K562 (cell line): ENCODE measurements around the gene MLN. TPM values are rescaled to one million over a fixed set of nuclear protein-coding genes. Genes with fewer than 3 reads are reported as not detected.

ENCODE experiments used
- ATAC-seq: fragments of 200-7000 bp; cut with Tn5 transposase; 3 replicates; pipeline ENCODE4 v1.9.1; 2020; ENCODE audit warnings: moderate library complexity
- BruUV-seq: library from RNA; stranded (reverse); fragments of 400-500 nt; replicated peaks from 2 replicates; lab custom pipeline; 2021; lab: Mats Ljungman, UMichigan
- CTCF ChIA-PET: fragments of 300-600 bp; formaldehyde crosslinking; extraction: SDS; loops from one replicate; lab custom pipeline; 2021; ENCODE audit warnings: low intra/inter-chr PET ratio; lab: Yijun Ruan, JAX
- POLR2A ChIA-PET: fragments of 300-600, 350-650 bp; sonication (Branson Sonifier 250); formaldehyde crosslinking; extraction: SDS; loops from one replicate; lab custom pipeline; 2021; ENCODE audit warnings: antibody characterized with exemption, inconsistent platforms; lab: Yijun Ruan, JAX
- DNase-seq, 4 experiments: peaks; one replicate each; pipeline versions ENCODE4 v3.0.0 to v3.0.0-alpha.2; 2011 to 2018; ENCODE audit warnings: low spot score in 3 of 4, mixed read lengths in 3 of 4; ENCODE audit errors: extremely low read depth in 1 of 4
- FAIRE-seq: peaks from 2 replicates; lab custom pipeline; 2011; peaks lifted over from hg19 to GRCh38; lab: Jason Lieb, UNC
- H2AFZ ChIP-seq: 2 replicates; pipeline ENCODE4 v1.6.0; 2011; ENCODE audit warnings: low read depth, low read length, control low read depth, inconsistent platforms
- H3K27ac ChIP-seq: fragments of 200-600 bp; 3 replicates; pipeline ENCODE4 v1.8.0; 2011; ENCODE audit warnings: low read depth, mild to moderate bottlenecking, control low read depth, inconsistent platforms, low read length, moderate library complexity, mixed read lengths; ENCODE audit errors: extremely low read depth
- H3K27me3 ChIP-seq, 2 experiments: fragments of 300-600 bp in 1 of 2; 2 replicates in 1 of 2; 3 replicates in 1 of 2; pipeline versions ENCODE4 v1.6.0 to v1.8.0; 2011; ENCODE audit warnings: inconsistent platforms in 2 of 2, low read length in 2 of 2, mild to moderate bottlenecking in 1 of 2, mixed read lengths in 1 of 2, moderate library complexity in 1 of 2; ENCODE audit not compliant: control insufficient read depth in 2 of 2, insufficient read depth in 2 of 2
- H3K36me3 ChIP-seq: fragments of 300-600 bp; 3 replicates; pipeline ENCODE4 v1.8.0; 2011; ENCODE audit warnings: mild to moderate bottlenecking, low read length, inconsistent platforms; ENCODE audit not compliant: control insufficient read depth, insufficient read depth
- H3K4me1 ChIP-seq, 2 experiments: fragments of 200-600 bp in 1 of 2; replicated peaks in 1 of 2; 2 replicates in 1 of 2; 3 replicates in 1 of 2; pipeline versions ENCODE4 v1.5.1 to v1.8.0; 2011; ENCODE audit warnings: inconsistent platforms in 2 of 2, low read length in 2 of 2, mild to moderate bottlenecking in 1 of 2, mixed read lengths in 1 of 2, moderate library complexity in 1 of 2; ENCODE audit not compliant: control insufficient read depth in 2 of 2, insufficient read depth in 2 of 2
- H3K4me2 ChIP-seq: 2 replicates; pipeline ENCODE4 v1.6.1; 2011; ENCODE audit warnings: low read length, control low read depth, inconsistent platforms, mixed read lengths; ENCODE audit not compliant: insufficient read depth
- H3K4me3 ChIP-seq: fragments of 200-600 bp; sonication (generic), shearing (Covaris generic); 2 replicates; pipeline ENCODE4 v1.5.1; 2016; ENCODE audit warnings: control low read depth, inconsistent platforms
- H3K79me2 ChIP-seq: fragments of 200-600 bp; 3 replicates; pipeline ENCODE4 v1.8.0; 2011; ENCODE audit warnings: low read length, inconsistent platforms; ENCODE audit not compliant: control insufficient read depth, insufficient read depth
- H3K9ac ChIP-seq, 2 experiments: 2 replicates each; pipeline versions ENCODE4 v1.6.0 to v1.6.1; 2011; ENCODE audit warnings: low read depth in 2 of 2, low read length in 2 of 2, control low read depth in 1 of 2, inconsistent platforms in 1 of 2, mild to moderate bottlenecking in 1 of 2, mixed read lengths in 1 of 2; ENCODE audit not compliant: insufficient read depth in 1 of 2
- H3K9me1 ChIP-seq: one replicate; pipeline ENCODE4 v1.6.0; 2011; ENCODE audit warnings: inconsistent platforms, mild to moderate bottlenecking, low read length, moderate library complexity; ENCODE audit not compliant: control insufficient read depth, insufficient read depth
- H3K9me3 ChIP-seq: replicated peaks from 2 replicates; pipeline ENCODE4 v1.5.1; 2011; ENCODE audit warnings: low read depth, low read length, inconsistent platforms; ENCODE audit not compliant: control insufficient read depth, insufficient read depth
- H4K20me1 ChIP-seq: replicated peaks from 2 replicates; pipeline ENCODE4 v1.6.1; 2011; ENCODE audit warnings: low read length, inconsistent platforms, mixed read lengths; ENCODE audit not compliant: control insufficient read depth, insufficient read depth
- MIER1 ChIP-seq: fragments of 450-650 bp; IDR thresholded peaks from 2 replicates; pipeline ENCODE4 v1.6.1; 2016; ENCODE audit warnings: antibody characterized with exemption, mild to moderate bottlenecking, low read depth
- WGBS: fragments of 100-300 bp; shearing (Covaris generic); methylation state at CpG from one replicate; pipeline ENCODE4 v1.1.6; 2016; ENCODE audit warnings: low coverage, mixed read lengths; ENCODE audit not compliant: insufficient coverage; ENCODE audit errors: missing lambda C conversion rate; 5-methylcytosine and 5-hydroxymethylcytosine counted together
- in situ Hi-C: fragments of 300-500 bp; cut with MboI; formaldehyde crosslinking; loops from 4 replicates; pipeline ENCODE4 v1.15.0; 2018; ENCODE audit warnings: inconsistent platforms, mixed read lengths
- intact Hi-C: fragments of 100-400 bp; cut with micrococcal nuclease; formaldehyde crosslinking; loops from 2 replicates; pipeline ENCODE4 v1.14.2; 2022
- polyA plus RNA-seq, 8 experiments: library from polyadenylated mRNA; depleted of rRNA in 4 of 8; stranded (reverse) in 5 of 8; unstranded in 3 of 8; fragments of >200 nt; fragmentation: Nextera tagmentation in 2 of 8; fragmentation: Illumina TruSeq in 1 of 8; extraction: Ambion mirVana in 2 of 8; extraction: Trizol in 1 of 8; gene quantifications; 2 replicates each; pipeline versions ENCODE4 v1.2.1 to v1.2.3, GENCODE V29; 2011 to 2014; ENCODE audit warnings: inconsistent platforms in 1 of 8, missing spikeins in 1 of 8
- total RNA-seq, 7 experiments: library from RNA; depleted of rRNA in 6 of 7; stranded (reverse); fragments of >200 nt in 6 of 7; fragmentation: Illumina TruSeq in 2 of 7; extraction: Trizol in 2 of 7; gene quantifications; 2 replicates each; pipeline versions ENCODE4 v1.2.1 to v1.2.3, GENCODE V29; 2011 to 2021; ENCODE audit warnings: low replicate concordance in 1 of 7
- TF ChIP-seq, protein P1 (sequence below), 2 experiments: fragments of 450-650 bp in 1 of 2; sonication (generic) in 1 of 2; formaldehyde crosslinking in 1 of 2; IDR thresholded peaks in 1 of 2; conservative IDR thresholded peaks in 1 of 2; 2 replicates each; pipeline versions ENCODE4 v1.6.1 to v1.8.1; 2016 to 2023; ENCODE audit warnings: mild to moderate bottlenecking in 2 of 2, moderate library complexity in 2 of 2, inconsistent platforms in 1 of 2, missing genetic modification reagents in 1 of 2

Gene MLN
- total and polyA plus RNA-seq, 9 of the 15 experiments (the other 6 are each of a cell fraction or from before 2014, with no cell fraction given): not detected

- H3K36me3 ChIP-seq: no peaks in the 10 kb centered on the region
- no peak for FAIRE-seq
- TF ChIP-seq MIER1: no peak
- TF ChIP-seq, protein P1, sequence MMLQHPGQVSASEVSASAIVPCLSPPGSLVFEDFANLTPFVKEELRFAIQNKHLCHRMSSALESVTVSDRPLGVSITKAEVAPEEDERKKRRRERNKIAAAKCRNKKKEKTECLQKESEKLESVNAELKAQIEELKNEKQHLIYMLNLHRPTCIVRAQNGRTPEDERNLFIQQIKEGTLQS (IDR thresholded peaks at IDR 0.05): peak; percentile 63
- TF ChIP-seq, protein P1 (CRISPR knock-in tag; conservative IDR thresholded peaks at IDR 0.05): no peak
- TF ChIP-seq, all 486 proteins: peak for 1
- Histone ChIP-seq H3K4me2 (no peak overlapping the region), H3K79me2 (no peaks in the 10 kb centered on the region), H3K27ac (no peak overlapping the region), H3K9ac (0 out of 4 replicates have a peak overlapping the region, but pooled peaks of 1 of the 2 experiments have one; percentile 30), H2AFZ (no peak overlapping the region), H3K27me3 (peaks cover 33 to 68% of the 10 kb centered on the region in 2 experiments; a peak in 4 of 5 replicates), H3K4me3 (no peak overlapping the region), H3K9me3 (no peaks in the 10 kb centered on the region), H3K4me1 (peaks cover 2 to 15% of the 10 kb centered on the region in 2 experiments; a peak in 2 of 5 replicates), H3K9me1 (peaks cover 2% of the 10 kb centered on the region), H4K20me1 (peaks cover 15% of the 10 kb centered on the region; the same call in 1 of the 2 replicates)
- ATAC-seq (peak; percentile 43; the same call in 1 of the 3 replicates), DNase-seq (peak in 1 of 4 experiments; percentile 36)
- POLR2A ChIA-PET: interaction anchor here (0.7 to 1.2 kb wide), 4 partner anchors 14 to 729 kb away, joined by 3 to 5 read pairs (median 3); no protein-coding TSS in a partner anchor
- BruUV-seq: no TSS peak
- intact Hi-C loops: no loop called here
- in situ Hi-C loops: no loop called here
- CTCF ChIA-PET: interaction anchor here (0.6 to 1.1 kb wide), 2 partner anchors 35 to 1398 kb away, joined by 5 to 7 read pairs; partner anchors contain the start of gene UQCC2
- WGBS: under 1% methylated on average over 12 of the region's 14 CpGs
Observed at GRCh38 chr6:33746036-33746600, 57.7 kb downstream of the MLN start.
